Kidney glomerular epithelial cell (primary cell): ENCODE results near the gene PRPF38B.

Experiments used
- DNase-seq: peaks from one replicate; lab custom pipeline; 2025; lab: John Stamatoyannopoulos, UW

PRPF38B gene

DNA sequence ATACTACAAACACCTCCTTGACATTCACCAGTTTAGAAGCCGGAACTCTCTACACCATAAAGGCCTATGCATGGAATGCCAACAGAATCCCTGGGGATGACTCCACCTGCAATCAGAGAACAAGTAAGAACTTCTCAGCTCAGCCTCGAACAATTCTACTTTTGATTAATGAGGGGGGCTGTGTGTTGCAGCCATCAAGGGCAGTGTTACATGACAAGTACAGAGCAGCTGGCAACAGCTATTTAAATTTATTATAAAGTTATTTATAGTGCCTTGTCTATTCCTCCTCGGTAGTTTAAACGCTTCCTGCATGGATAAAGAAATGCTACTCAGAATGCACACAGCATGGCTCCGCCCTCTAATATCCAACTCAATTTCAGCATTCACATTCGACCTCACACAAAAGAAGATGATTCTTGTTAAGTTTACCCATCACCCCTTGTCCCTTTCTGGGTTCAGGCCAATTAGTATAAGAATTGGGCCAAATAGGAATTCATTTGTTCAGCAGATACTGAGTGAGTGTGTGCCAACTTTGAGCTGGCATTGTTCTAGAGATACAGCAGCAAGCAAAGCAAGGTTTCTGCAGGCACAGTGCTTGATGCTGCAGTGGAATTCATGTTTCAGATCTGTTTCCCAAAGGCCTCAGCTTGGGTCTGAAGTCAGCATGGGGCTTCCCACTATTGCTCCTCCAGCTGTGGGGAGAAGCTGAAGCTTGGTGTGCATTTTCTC, 27.0 kb downstream of the PRPF38B start:
- no peak for DNase-seq

DNA sequence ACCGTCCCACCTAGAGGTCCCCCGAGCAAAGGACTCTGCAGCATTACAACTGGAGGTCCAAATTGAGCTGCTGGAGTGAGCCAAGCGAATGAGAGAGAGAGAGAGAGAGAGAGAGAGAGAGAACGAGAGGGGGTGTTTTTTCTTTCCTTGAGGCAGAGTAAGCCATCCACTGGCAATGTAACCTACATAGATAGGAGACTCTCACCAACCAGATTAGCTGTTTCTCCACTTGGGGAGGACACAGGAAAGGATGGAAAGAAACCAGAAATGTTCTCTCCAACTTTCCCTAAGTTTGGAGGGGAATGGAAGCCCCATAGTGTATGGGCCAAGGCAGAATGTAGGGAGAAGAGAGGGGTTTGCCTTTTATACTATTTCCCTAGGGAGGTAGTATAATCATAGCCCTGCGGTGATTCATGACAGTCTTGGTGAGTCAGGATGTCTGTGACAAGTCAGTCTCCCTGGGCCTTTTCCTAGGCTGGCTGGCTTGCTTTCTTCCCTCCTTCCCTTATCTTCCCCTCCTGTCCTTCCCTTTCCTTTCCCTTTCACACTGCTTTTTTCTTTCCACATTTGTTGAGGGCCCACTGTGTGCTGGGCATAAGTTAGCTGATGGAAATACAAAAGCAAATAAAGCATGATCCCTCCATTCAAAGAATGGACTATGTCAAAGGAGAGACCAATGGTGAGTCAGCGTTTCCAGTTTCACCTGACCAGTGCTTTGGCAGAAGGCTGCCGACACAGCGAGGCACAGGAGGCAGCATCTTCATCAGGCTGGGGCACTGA, 27.7 kb downstream of the PRPF38B start:
- DNase-seq = peak; percentile 71

DNA sequence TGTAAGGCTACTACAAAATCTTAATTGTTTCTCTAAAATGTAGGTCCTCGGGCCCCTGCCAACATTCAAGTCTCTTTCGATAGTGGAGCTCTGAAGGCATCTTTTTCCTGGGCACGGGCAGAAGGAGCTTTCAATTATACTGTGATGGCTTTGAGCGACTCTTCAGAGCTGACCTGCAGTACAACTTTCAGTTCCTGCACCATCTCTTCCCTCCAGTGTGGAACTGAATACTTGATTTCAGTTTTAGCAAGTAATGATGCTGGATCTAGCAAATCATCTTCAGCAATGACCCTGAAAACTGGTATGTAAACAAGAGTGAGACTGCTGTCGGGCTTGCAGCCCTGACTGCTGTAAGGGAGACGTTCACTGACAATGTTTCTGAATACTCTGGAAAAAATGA, 30.2 kb downstream of the PRPF38B start:
- no peak for DNase-seq

GRCh38 chr1:108725906-108726305, 33.8 kb downstream of the PRPF38B start:
- DNase-seq = no peak

DNA sequence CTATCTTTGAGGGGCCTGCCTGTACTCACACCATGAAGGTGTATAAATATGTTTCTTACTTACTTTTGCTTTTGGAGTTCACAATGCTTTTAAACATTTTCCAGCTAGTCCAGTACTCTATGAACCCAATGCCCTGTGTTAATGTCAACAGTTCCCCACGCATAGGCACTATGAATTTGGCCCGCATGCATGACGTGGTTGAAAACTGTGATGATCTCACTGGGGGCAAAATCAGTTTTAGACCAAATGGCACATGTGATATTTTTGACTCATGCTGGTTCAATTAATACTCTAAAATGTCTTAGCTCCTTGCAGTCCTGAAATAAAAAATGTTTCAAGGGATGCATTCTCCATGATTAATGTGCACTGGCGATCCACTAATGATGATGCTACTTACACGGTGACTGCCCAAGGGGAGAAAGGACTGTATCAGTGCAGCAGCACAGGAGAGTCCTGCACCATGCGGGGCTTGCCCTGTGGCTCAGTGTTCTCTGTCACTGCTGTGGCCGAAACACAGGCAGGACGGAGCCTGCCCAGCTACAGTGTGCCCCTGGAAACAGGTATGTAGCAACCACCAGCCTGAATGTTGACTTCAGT, 36.3 kb downstream of the PRPF38B start:
- DNase-seq = no peak

DNA sequence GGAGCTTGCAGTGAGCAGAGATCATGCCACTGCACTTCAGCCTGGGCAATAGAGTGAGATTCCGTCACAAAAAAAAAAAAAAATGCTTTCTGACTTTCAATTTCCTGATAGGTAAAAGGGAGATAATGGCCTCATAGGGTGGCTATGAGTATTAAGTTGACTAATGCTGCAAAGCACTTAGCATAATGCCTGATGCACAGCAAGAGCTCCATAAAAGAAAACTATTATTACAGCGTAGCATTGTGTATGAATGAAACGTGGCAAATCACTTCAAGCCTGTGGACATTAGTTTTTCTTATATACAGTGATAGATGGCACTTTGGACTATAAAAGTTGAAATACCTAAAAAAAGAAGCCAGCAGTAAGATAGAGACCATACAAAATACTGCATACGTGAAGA, 37.4 kb downstream of the PRPF38B start:
- no peak for DNase-seq

DNA sequence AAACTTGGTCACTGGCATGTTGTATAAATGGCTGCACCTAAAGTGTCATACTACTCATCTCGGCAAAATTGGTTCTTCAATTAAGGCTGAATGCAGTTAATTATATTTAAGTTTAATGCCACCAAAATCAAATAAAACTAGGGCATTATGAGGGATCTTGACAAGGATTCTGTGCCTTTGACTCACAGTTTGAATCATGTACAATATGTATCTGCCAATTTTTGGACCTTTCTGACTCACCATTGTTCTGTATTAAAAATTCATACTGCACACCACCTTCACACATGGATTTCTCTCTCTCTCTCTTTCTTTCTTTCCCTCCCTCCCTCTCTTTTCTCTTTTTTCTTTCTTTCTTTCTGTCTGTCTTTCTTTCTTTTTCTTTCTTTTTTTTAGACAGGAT, 40.3 kb downstream of the PRPF38B start:
- no peak for DNase-seq

- no peak for DNase-seq
These were observed 42.2 kb downstream of the PRPF38B start for GRCh38 chr1:108734171-108734865.

DNA sequence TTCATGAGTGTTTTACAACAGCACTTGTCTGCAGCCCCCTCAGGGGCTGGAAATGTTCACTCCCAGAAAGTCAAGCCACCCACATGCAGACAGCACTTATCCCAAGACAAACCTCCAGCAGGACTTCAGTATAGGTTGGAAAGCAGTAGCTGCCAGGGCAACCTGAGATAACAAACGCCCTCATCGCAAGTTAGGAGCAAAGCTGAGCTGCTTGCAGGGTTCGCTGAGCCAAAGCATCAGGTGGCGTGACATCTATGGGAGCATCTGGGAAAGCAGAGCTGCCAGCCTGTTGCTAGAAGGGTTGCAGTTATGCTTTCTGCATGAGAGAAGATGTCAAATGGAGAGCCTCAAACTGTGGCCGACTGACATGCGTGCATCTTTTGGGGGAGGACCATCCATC, 50.1 kb downstream of the PRPF38B start:
- no peak for DNase-seq

DNA sequence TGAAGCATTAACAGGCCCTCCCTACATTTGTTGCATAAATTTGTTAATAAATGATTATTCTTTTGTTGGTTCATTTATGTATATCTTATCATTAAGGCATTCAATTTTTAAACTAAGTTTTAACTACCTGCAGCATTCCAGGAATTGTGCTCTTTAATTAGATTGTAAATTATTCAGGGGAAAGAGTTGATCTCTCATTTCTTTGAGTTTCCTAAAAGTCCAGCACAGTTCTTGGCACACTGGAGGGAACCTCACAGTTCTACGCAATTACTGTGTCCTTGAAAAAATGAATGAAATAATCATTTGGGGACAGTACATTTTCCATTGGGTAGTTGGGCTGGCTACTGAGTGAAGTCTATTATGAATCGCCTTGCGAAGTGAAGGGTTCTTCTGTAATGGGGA, 53.9 kb downstream of the PRPF38B start:
- DNase-seq = no peak

DNA sequence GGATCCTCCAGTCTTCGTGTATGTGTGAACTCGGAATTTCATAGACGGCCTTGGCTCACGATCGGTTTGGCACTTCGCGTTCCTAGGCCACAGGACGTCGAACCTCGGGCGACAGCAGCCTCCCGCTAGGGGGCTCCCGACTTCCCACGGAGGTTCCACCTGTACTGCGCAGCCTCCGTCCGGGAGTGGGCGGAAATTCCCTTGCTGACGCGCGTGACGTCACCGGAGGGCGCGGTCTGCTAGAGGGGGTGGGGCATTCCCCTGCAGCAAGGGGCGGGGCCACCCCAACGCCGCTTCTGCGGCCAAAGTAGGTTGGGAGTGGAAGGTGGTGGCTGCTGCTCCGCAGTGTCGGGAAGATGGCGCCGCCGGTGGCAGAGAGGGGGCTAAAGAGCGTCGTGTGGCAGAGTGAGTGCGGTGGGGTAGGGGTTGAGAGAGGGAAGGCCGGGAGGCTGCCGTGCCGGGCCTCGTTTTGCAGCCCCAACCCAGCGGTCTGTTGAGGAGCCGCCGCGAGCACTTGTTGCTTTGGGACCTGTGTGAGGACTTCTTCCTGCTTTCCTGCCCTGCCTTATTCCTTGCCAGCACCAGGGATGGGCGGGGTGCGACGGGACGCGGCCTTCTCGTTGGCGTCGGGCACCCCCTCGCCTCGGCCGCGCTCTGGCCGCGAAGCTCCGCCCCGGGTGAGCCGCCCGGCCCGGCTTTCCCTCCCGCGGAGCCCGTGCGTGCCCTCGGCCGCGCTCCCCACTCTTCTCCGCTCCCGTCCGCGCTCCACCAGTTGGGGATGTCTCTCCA, 54.5 kb downstream of the PRPF38B start, which contains the start of gene STXBP3:
STXBP3 (plus strand) TSS at position 293 of the 789 bp plus-strand sequence; CDS start at position 357, 64 bp downstream.
- peak; percentile 92 for DNase-seq

- peak; percentile 90 for DNase-seq
These were observed 55.2 kb downstream of the PRPF38B start for GRCh38 chr1:108747171-108747850.

- no peak for DNase-seq
These were observed 55.8 kb downstream of the PRPF38B start for GRCh38 chr1:108747898-108748297.

- no peak for DNase-seq
These were observed 57.0 kb downstream of the PRPF38B start for GRCh38 chr1:108749081-108749480.

- peak; percentile 73 for DNase-seq
These were observed 58.5 kb downstream of the PRPF38B start for GRCh38 chr1:108750476-108751181.
